Testis (tissue), 2 donors: ENCODE measurements around the gene SIK2.

Experiments used
- POLR2A ChIP-seq: fragments of 450-650 bp; IDR thresholded peaks from one replicate; pipeline ENCODE4 v1.6.1; 2017; ENCODE audit warnings: antibody characterized with exemption, mild to moderate bottlenecking, moderate library complexity
- TF ChIP-seq, protein P1 (sequence below), 3 experiments: fragments of 450-650 bp in 2 of 3; fragments of 200-600 bp in 1 of 3; sonication (generic) in 1 of 3; IDR thresholded peaks; one replicate each; pipeline ENCODE4 v1.5.1; 2016 to 2019; ENCODE audit warnings: antibody characterized with exemption in 3 of 3, mild to moderate bottlenecking in 2 of 3, moderate library complexity in 1 of 3

- TF ChIP-seq, protein P1, sequence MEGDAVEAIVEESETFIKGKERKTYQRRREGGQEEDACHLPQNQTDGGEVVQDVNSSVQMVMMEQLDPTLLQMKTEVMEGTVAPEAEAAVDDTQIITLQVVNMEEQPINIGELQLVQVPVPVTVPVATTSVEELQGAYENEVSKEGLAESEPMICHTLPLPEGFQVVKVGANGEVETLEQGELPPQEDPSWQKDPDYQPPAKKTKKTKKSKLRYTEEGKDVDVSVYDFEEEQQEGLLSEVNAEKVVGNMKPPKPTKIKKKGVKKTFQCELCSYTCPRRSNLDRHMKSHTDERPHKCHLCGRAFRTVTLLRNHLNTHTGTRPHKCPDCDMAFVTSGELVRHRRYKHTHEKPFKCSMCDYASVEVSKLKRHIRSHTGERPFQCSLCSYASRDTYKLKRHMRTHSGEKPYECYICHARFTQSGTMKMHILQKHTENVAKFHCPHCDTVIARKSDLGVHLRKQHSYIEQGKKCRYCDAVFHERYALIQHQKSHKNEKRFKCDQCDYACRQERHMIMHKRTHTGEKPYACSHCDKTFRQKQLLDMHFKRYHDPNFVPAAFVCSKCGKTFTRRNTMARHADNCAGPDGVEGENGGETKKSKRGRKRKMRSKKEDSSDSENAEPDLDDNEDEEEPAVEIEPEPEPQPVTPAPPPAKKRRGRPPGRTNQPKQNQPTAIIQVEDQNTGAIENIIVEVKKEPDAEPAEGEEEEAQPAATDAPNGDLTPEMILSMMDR (IDR thresholded peaks at IDR 0.05), result no peak
- TF ChIP-seq POLR2A, result no peak
These were observed 127.6 kb downstream of the SIK2 start for GRCh38 chr11:111729831-111730311.
